Sigmoid colon (tissue), 7 donors: ENCODE results near the gene NUP62. TPM values are rescaled to one million over a fixed set of nuclear protein-coding genes. Genes with fewer than 3 reads are reported as not detected.
"Not testable (repeated sequence)": the region's sequence is repeated elsewhere in the genome, so short reads cannot be mapped to it uniquely, and the experiment has no call there.

Source experiments
- DNase-seq: peaks from one replicate; pipeline ENCODE4 v3.0.0-alpha.2; 2019
- H3K27ac ChIP-seq, 4 donors: fragments of 200-600 bp; sonication (generic); one replicate each; pipeline ENCODE4 v1.5.1; 2016 to 2019; ENCODE audit warnings: mild to moderate bottlenecking in 1 of 4
- H3K27me3 ChIP-seq, 3 donors: fragments of 200-600 bp; sonication (generic); one replicate each; pipeline ENCODE4 v1.5.1; 2019; ENCODE audit warnings: mild to moderate bottlenecking in 1 of 3
- H3K36me3 ChIP-seq, 4 donors: fragments of 200-600 bp; sonication (generic); one replicate each; pipeline ENCODE4 v1.5.1; 2016 to 2019
- H3K4me1 ChIP-seq, 4 donors: fragments of 200-600 bp; sonication (generic); one replicate each; pipeline ENCODE4 v1.5.1; 2017 to 2019
- H3K4me3 ChIP-seq, 4 donors: fragments of 200-600 bp; sonication (generic); one replicate each; pipeline ENCODE4 v1.5.1; 2017 to 2019; ENCODE audit warnings: mild to moderate bottlenecking in 2 of 4, moderate library complexity in 1 of 4
- H3K9me3 ChIP-seq, 4 donors: fragments of 200-600 bp in 3 of 4; sonication (generic) in 3 of 4; one replicate each; pipeline versions ENCODE4 v1.5.1 to v1.6.1; 2013 to 2019
- CTCF ChIP-seq, 4 experiments: fragments of 450-650 bp in 3 of 4; fragments of 200-600 bp in 1 of 4; IDR thresholded peaks; one replicate each; pipeline ENCODE4 v1.5.1; 2016 to 2019; ENCODE audit warnings: antibody characterized with exemption in 4 of 4, mild to moderate bottlenecking in 3 of 4, moderate library complexity in 2 of 4
- EP300 ChIP-seq, 4 donors: sonication (generic); formaldehyde crosslinking; IDR thresholded peaks; one replicate each; pipeline ENCODE4 v1.6.1; 2017; ENCODE audit warnings: antibody characterized with exemption in 4 of 4
- POLR2A ChIP-seq, 2 donors: fragments of 450-650 bp; IDR thresholded peaks; one replicate each; pipeline ENCODE4 v1.6.1; 2016; ENCODE audit warnings: antibody characterized with exemption in 2 of 2, mild to moderate bottlenecking in 2 of 2, moderate library complexity in 2 of 2
- POLR2AphosphoS5 ChIP-seq, 4 donors: sonication (generic); formaldehyde crosslinking; IDR thresholded peaks; one replicate each; pipeline ENCODE4 v1.6.1; 2017; ENCODE audit warnings: antibody characterized with exemption in 4 of 4
- WGBS, 2 donors: extraction: QIAGEN DNeasy Blood & Tissue Kit; methylation state at CpG; one replicate each; pipeline ENCODE4 v1.1.7; 2013; 5-methylcytosine and 5-hydroxymethylcytosine counted together
- intact Hi-C: fragments of 100-400 bp; cut with DNase I; formaldehyde crosslinking; loops from one replicate; pipeline ENCODE4 v1.15.1; 2023
- polyA plus RNA-seq, 3 donors: library from polyadenylated mRNA; stranded (reverse); fragments of 200-250 nt; gene quantifications; one replicate each; pipeline ENCODE4 v1.2.3, GENCODE V29; 2013
- total RNA-seq, 4 donors: library from RNA; depleted of rRNA; stranded (reverse); fragments of >200 nt; gene quantifications; one replicate each; pipeline ENCODE4 v1.1.0, GENCODE V29; 2016
- donor health status: healthy with polysubstance abuse.
- donor health status: Bipolar disorder and iron deficiency.
- donor health status: healthy.

Gene NUP62
- total and polyA plus RNA-seq, 7 donors = 10.2 to 42.6 (median 25.7) TPM

DNA sequence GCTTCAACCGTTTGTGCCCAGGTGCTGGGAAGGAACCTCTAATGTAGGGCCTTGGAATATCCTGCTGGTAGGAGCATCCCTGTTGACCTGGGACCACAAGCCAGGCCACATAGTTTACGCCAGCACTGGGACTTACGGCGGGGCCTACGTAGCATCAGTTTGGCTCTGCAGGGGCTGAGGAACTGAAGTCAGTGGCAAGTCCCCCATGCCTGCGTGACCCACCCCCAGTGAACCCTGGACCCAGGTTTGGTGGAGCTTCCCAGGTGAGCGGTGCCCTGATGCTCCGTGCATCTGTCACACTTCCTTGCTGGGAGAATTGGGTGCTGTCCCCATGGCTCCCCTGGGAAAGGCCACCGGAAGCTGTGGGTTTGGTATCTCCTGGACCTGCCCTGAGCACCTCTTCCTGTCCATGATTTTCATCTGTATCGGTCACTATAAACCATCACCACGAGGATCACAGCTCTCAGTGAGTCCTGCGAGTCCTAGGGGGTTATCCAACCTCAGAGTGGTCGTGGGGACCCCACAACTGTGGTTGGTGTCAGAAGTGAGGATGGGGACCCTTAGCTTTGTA is 21.7 kb upstream of the NUP62 start:
- intact Hi-C loops = no loop called here
- H3K4me1 ChIP-seq = peaks cover 0 to 48% (median 38%) of the 10 kb centered on the region in 4 donors
- no peak overlapping the region for H3K4me3 ChIP-seq
- H3K36me3 ChIP-seq = no peaks in the 10 kb centered on the region
- H3K27me3 ChIP-seq = peaks cover 0 to 5% (median 0%) of the 10 kb centered on the region in 3 donors
- H3K27ac ChIP-seq = no peak overlapping the region
- TF ChIP-seq EP300 (IDR thresholded peaks at IDR 0.05) (no peak), POLR2AphosphoS5 (IDR thresholded peaks at IDR 0.05) (no peak), CTCF (IDR thresholded peaks at IDR 0.05) (no peak), POLR2A (IDR thresholded peaks at IDR 0.05) (no peak)
- no peak for DNase-seq
- H3K9me3 ChIP-seq = no peaks in the 10 kb centered on the region
- WGBS, 2 donors = 86 to 88% methylated on average over 13 of the region's 13 CpGs

GRCh38 chr19:49950590-49950948 is 21.3 kb upstream of the NUP62 start:
- DNase-seq = no peak
- Histone ChIP-seq H3K27ac (no peak overlapping the region), H3K9me3 (no peaks in the 10 kb centered on the region), H3K27me3 (peaks cover 0 to 5% (median 0%) of the 10 kb centered on the region in 3 donors), H3K36me3 (no peaks in the 10 kb centered on the region), H3K4me1 (peaks cover 0 to 46% (median 36%) of the 10 kb centered on the region in 4 donors), H3K4me3 (no peak overlapping the region)
- intact Hi-C loops = no loop called here
- TF ChIP-seq POLR2AphosphoS5 (IDR thresholded peaks at IDR 0.05) = no peak
- 59 to 86% methylated on average over 5 of the region's 5 CpGs for WGBS, 2 donors

GRCh38 chr19:49949742-49950589 is 20.7 kb upstream of the NUP62 start:
- Histone ChIP-seq H3K4me1 (peaks cover 0 to 41% (median 32%) of the 10 kb centered on the region in 4 donors), H3K4me3 (no peak overlapping the region), H3K9me3 (no peaks in the 10 kb centered on the region), H3K27ac (no peak overlapping the region), H3K27me3 (peaks cover 0 to 5% (median 0%) of the 10 kb centered on the region in 3 donors), H3K36me3 (no peaks in the 10 kb centered on the region)
- DNase-seq = no peak
- WGBS, 2 donors = 67 to 79% methylated on average over 11 of the region's 11 CpGs
- TF ChIP-seq CTCF (IDR thresholded peaks at IDR 0.05) (no peak), POLR2AphosphoS5 (IDR thresholded peaks at IDR 0.05) (no peak)
- intact Hi-C loops = no loop called here

GRCh38 chr19:49946415-49946814 is 17.1 kb upstream of the NUP62 start:
- Histone ChIP-seq H3K4me1 (peaks cover 0 to 5% (median under 1%) of the 10 kb centered on the region in 4 donors), H3K9me3 (no peaks in the 10 kb centered on the region), H3K27ac (no peak overlapping the region), H3K36me3 (no peaks in the 10 kb centered on the region), H3K4me3 (no peak overlapping the region), H3K27me3 (peaks cover 0 to 5% (median 0%) of the 10 kb centered on the region in 3 donors)
- TF ChIP-seq POLR2A (IDR thresholded peaks at IDR 0.05) (no peak), EP300 (IDR thresholded peaks at IDR 0.05) (no peak), CTCF (IDR thresholded peaks at IDR 0.05) (no peak), POLR2AphosphoS5 (IDR thresholded peaks at IDR 0.05) (no peak)
- DNase-seq = no peak
- WGBS, 2 donors = 71 to 84% methylated on average over 8 of the region's 8 CpGs
- intact Hi-C loops = no loop called here

DNA sequence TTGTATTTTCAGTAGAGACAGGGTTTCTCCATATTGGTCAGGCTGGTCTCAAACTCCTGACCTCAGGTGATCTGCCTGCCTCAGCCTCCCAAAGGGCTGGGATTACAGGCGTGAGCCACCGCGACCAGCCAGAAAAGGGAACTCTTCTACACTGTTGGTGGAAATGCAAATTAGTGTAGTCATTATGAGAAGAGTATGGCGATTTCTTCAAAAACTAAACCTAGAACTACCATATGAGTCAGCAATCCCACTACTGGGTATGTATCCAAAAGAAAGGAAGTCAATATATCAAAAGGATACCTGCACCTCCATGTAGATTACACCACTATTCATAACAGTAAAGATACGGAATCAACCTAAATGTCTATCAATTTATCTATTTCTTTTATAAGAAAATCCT is 15.3 kb upstream of the NUP62 start:
- H3K27me3 ChIP-seq, H3K4me1 ChIP-seq, DNase-seq, H3K9me3 ChIP-seq, H3K27ac ChIP-seq, H3K4me3 ChIP-seq, H3K36me3 ChIP-seq, intact Hi-C loops: not testable (repeated sequence)
- 67 to 83% methylated on average over 5 of the region's 5 CpGs for WGBS, 2 donors
